Transverse colon (tissue), 4 donors: ENCODE results near the gene PFKFB3. TPM values are rescaled to one million over a fixed set of nuclear protein-coding genes. Genes with fewer than 3 reads are reported as not detected.
"Not testable (repeated sequence)": the region's sequence is repeated elsewhere in the genome, so short reads cannot be mapped to it uniquely, and the experiment has no call there.

ENCODE experiments used
- DNase-seq: peaks from one replicate; pipeline ENCODE4 v3.0.0-alpha.2; 2019
- H3K27ac ChIP-seq, 4 donors: fragments of 200-600 bp; sonication (generic); 2 replicates each; pipeline ENCODE4 v1.5.1; 2016 to 2018; ENCODE audit warnings: inconsistent platforms in 4 of 4
- H3K27me3 ChIP-seq: fragments of 200-600 bp; sonication (generic); 2 replicates; pipeline ENCODE4 v1.5.1; 2017; ENCODE audit warnings: inconsistent platforms
- H3K36me3 ChIP-seq, 4 donors: fragments of 200-600 bp; sonication (generic); 2 replicates each; pipeline ENCODE4 v1.5.1; 2017 to 2019; ENCODE audit warnings: inconsistent platforms in 4 of 4
- H3K4me1 ChIP-seq, 4 donors: fragments of 200-600 bp; sonication (generic); 2 replicates each; pipeline ENCODE4 v1.5.1; 2017 to 2020; ENCODE audit warnings: inconsistent platforms in 4 of 4
- H3K4me3 ChIP-seq, 4 donors: fragments of 200-600 bp; sonication (generic); 1 replicate in 1 of 4; 2 replicates in 3 of 4; pipeline versions ENCODE4 v1.5.1 to v1.6.1; 2017 to 2019; ENCODE audit warnings: inconsistent platforms in 4 of 4
- H3K9me3 ChIP-seq, 2 donors: fragments of 200-600 bp; sonication (generic); 2 replicates each; pipeline ENCODE4 v1.5.1; 2017 to 2019; ENCODE audit warnings: inconsistent platforms in 2 of 2
- EP300 ChIP-seq: sonication (generic); formaldehyde crosslinking; IDR thresholded peaks from one replicate; pipeline ENCODE4 v1.6.1; 2017; ENCODE audit warnings: antibody characterized with exemption, low read depth
- POLR2A ChIP-seq: fragments of 450-650 bp; IDR thresholded peaks from one replicate; pipeline ENCODE4 v1.6.1; 2016; ENCODE audit warnings: antibody characterized with exemption, mild to moderate bottlenecking, moderate library complexity
- POLR2AphosphoS5 ChIP-seq, 3 donors: sonication (generic); formaldehyde crosslinking; IDR thresholded peaks; one replicate each; pipeline ENCODE4 v1.6.1; 2016; ENCODE audit warnings: antibody characterized with exemption in 3 of 3
- WGBS, 2 donors: methylation state at CpG; one replicate each; pipeline ENCODE4 v1.1.5; 2018; ENCODE audit warnings: low coverage in 1 of 2; 5-methylcytosine and 5-hydroxymethylcytosine counted together
- in situ Hi-C, 4 donors: fragments of 200-750 bp; cut with MboI; loops; one replicate each; pipeline versions ENCODE4 v1.15.0 to v1.15.1; 2017; ENCODE audit warnings: low sequenced_read_pairs in 3 of 4, low pct_ligation_motif_present in 1 of 4, low pct_unique_long_range_greater_than_20kb in 1 of 4
- intact Hi-C: fragments of 100-400 bp; cut with DNase I; formaldehyde crosslinking; loops from one replicate; pipeline ENCODE4 v1.15.1; 2023; ENCODE audit warnings: low total_unique reads
- total RNA-seq, 4 donors: library from RNA; depleted of rRNA; stranded (reverse); fragments of >200 nt; gene quantifications; one replicate each; pipeline ENCODE4 v1.1.0, GENCODE V29; 2016
- TF ChIP-seq, protein P1 (sequence below), 5 experiments: fragments of 200-600 bp in 3 of 5; fragments of 450-650 bp in 2 of 5; sonication (generic) in 3 of 5; IDR thresholded peaks; 1 replicate in 2 of 5; 2 replicates in 3 of 5; pipeline ENCODE4 v1.5.1; 2016 to 2017; ENCODE audit warnings: antibody characterized with exemption in 5 of 5, inconsistent platforms in 3 of 5, mild to moderate bottlenecking in 2 of 5, moderate library complexity in 1 of 5

The PFKFB3 gene
- total RNA-seq, 4 donors from 2014 or later: 16.9 to 29.9 (median 20.2) TPM

- H3K27ac ChIP-seq: no peak overlapping the region
- 62% methylated on average over 14 of the region's 16 CpGs; no CpG with 5 or more reads in 1 of the 2 donors for WGBS, 2 donors
Observed at GRCh38 chr10:6182454-6183098, 20.2 kb upstream of the PFKFB3 start.

DNA sequence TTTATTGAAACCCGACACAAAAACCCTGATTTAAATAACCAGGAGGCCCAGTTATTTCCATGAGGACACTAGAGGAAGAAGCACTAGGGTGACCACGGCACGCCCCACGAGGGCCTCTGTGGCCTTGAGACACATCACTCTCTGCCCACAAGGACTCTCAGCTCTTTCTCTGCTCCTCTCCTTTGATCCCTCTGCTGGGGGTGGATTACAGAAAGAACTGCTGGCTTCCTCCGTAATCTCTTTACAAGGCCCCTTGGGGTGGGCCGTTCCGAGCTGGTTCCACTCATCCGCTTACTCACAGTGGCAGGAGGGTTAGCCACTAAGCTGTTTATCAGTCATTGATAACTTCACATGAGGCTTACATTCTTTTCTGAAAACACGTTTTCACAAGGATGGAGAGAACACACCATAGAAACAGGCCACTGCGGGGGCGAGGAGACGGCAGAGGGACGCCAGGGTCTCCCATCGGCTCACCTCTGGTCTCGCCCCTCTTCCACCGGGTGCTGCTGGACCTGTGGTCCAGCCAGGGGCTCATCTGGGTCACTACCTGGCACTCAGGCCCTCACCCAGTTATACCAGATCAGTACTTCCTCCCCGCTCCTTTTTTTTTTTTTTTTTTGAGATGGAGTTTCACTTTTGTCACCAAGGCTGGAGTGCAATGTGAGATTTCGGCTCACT lies 17.6 kb upstream of the PFKFB3 start:
- no peak for DNase-seq
- peaks cover 0 to 9% (median 7%) of the 10 kb centered on the region in 4 donors for H3K4me1 ChIP-seq
- H3K27me3 ChIP-seq: no peaks in the 10 kb centered on the region
- TF ChIP-seq POLR2A: no peak
- no peak for TF ChIP-seq EP300
- TF ChIP-seq, protein P1, sequence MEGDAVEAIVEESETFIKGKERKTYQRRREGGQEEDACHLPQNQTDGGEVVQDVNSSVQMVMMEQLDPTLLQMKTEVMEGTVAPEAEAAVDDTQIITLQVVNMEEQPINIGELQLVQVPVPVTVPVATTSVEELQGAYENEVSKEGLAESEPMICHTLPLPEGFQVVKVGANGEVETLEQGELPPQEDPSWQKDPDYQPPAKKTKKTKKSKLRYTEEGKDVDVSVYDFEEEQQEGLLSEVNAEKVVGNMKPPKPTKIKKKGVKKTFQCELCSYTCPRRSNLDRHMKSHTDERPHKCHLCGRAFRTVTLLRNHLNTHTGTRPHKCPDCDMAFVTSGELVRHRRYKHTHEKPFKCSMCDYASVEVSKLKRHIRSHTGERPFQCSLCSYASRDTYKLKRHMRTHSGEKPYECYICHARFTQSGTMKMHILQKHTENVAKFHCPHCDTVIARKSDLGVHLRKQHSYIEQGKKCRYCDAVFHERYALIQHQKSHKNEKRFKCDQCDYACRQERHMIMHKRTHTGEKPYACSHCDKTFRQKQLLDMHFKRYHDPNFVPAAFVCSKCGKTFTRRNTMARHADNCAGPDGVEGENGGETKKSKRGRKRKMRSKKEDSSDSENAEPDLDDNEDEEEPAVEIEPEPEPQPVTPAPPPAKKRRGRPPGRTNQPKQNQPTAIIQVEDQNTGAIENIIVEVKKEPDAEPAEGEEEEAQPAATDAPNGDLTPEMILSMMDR (IDR thresholded peaks at IDR 0.05): no peak
- no peak for TF ChIP-seq POLR2AphosphoS5 (IDR thresholded peaks at IDR 0.05)
- intact Hi-C loops (no loop called here), in situ Hi-C loops (no loop called here)
- H3K4me3 ChIP-seq: no peak overlapping the region
- 91 to 100% methylated on average over 1 to 18 of the region's 18 CpGs for WGBS, 2 donors
- no peaks in the 10 kb centered on the region for H3K36me3 ChIP-seq
- no peak overlapping the region for H3K27ac ChIP-seq
- H3K9me3 ChIP-seq: no peaks in the 10 kb centered on the region

More at GRCh38 chr10:6182454-6183098, 20.2 kb upstream of the PFKFB3 start:
- Histone ChIP-seq H3K4me3 (no peak overlapping the region), H3K36me3 (no peaks in the 10 kb centered on the region), H3K4me1 (peaks cover 0 to 16% (median 9%) of the 10 kb centered on the region in 4 donors), H3K9me3 (no peaks in the 10 kb centered on the region), H3K27me3 (no peaks in the 10 kb centered on the region)
- TF ChIP-seq EP300 (no peak), POLR2A (no peak), POLR2AphosphoS5 (IDR thresholded peaks at IDR 0.05) (no peak)
- TF ChIP-seq, protein P1 (IDR thresholded peaks at IDR 0.05): no peak
- intact Hi-C loops (no loop called here), in situ Hi-C loops (no loop called here)
- DNase-seq: no peak

- Histone ChIP-seq H3K9me3 (no peaks in the 10 kb centered on the region), H3K27ac (no peak overlapping the region), H3K36me3 (no peaks in the 10 kb centered on the region), H3K4me1 (peaks cover 7 to 16% (median 16%) of the 10 kb centered on the region in 4 donors), H3K27me3 (no peaks in the 10 kb centered on the region), H3K4me3 (no peak overlapping the region)
- TF ChIP-seq, protein P1 (IDR thresholded peaks at IDR 0.05): no peak
- TF ChIP-seq POLR2AphosphoS5 (IDR thresholded peaks at IDR 0.05) (no peak), EP300 (no peak), POLR2A (no peak)
- intact Hi-C loops: no loop called here
- in situ Hi-C loops: no loop called here
- WGBS, 2 donors: 86% methylated on average over 9 of the region's 9 CpGs; no CpG with 5 or more reads in 1 of the 2 donors
- no peak for DNase-seq
Observed at GRCh38 chr10:6186894-6187256, 15.9 kb upstream of the PFKFB3 start.

GRCh38 chr10:6187278-6187677 lies 15.5 kb upstream of the PFKFB3 start:
- Histone ChIP-seq H3K36me3 (no peaks in the 10 kb centered on the region), H3K27ac (no peak overlapping the region), H3K4me1 (peaks cover 7 to 17% (median 15%) of the 10 kb centered on the region in 4 donors), H3K4me3 (no peak overlapping the region), H3K27me3 (no peaks in the 10 kb centered on the region), H3K9me3 (no peaks in the 10 kb centered on the region)
- no peak for DNase-seq
- in situ Hi-C loops: no loop called here
- TF ChIP-seq EP300: no peak
- TF ChIP-seq, protein P1 (IDR thresholded peaks at IDR 0.05): no peak
- TF ChIP-seq POLR2A: no peak
- TF ChIP-seq POLR2AphosphoS5 (IDR thresholded peaks at IDR 0.05): no peak
- WGBS, 2 donors: 83 to 95% methylated on average over 3 to 6 of the region's 6 CpGs
- intact Hi-C loops: no loop called here

DNA sequence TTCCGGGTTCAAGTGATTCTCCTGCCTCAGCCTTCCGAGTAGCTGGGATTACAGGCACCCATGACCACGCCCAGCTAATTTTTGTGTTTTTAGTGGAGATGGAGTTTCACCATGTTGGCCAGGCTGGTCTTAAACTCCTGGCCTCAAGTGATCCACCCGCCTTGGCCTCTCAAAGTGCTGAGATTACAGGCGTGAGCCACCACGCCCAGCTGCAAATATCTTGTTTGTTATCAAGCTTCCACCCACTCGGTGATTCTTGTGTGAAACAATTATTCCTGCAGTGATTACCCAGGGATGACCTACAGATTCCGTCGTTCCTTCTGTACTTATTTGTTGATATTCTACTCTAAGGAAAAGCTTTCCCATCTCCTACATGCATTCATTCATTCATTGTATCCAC lies 12.7 kb upstream of the PFKFB3 start:
- intact Hi-C loops, H3K9me3 ChIP-seq, in situ Hi-C loops, H3K27ac ChIP-seq, H3K4me3 ChIP-seq, DNase-seq, H3K27me3 ChIP-seq, H3K36me3 ChIP-seq: not testable (repeated sequence)
- peaks cover 7 to 16% (median 11%) of the 10 kb centered on the region in 4 donors for H3K4me1 ChIP-seq
- WGBS, 2 donors: 68 to 87% methylated on average over 6 to 9 of the region's 9 CpGs
